Spleen (tissue), 11 donors: ENCODE data around the gene HDAC7. TPM values are rescaled to one million over a fixed set of nuclear protein-coding genes. Genes with fewer than 3 reads are reported as not detected.

Source experiments
- DNase-seq: peaks from one replicate; pipeline ENCODE4 v3.0.0-alpha.2; 2020
- H3K27ac ChIP-seq, 8 donors: fragments of 200-600 bp; sonication (generic) in 7 of 8; 1 replicate in 4 of 8; 2 replicates in 4 of 8; pipeline versions ENCODE4 v1.5.0 to v1.8.0; 2016 to 2021; ENCODE audit warnings: inconsistent platforms in 4 of 8, mild to moderate bottlenecking in 4 of 8, moderate library complexity in 1 of 8
- H3K27me3 ChIP-seq, 7 donors: fragments of 200-600 bp; sonication (generic) in 6 of 7; replicated peaks in 1 of 7; 1 replicate in 4 of 7; 2 replicates in 3 of 7; pipeline versions ENCODE4 v1.5.0 to v1.8.0; 2016 to 2021; ENCODE audit warnings: inconsistent platforms in 3 of 7, mild to moderate bottlenecking in 1 of 7
- H3K36me3 ChIP-seq, 6 donors: fragments of 200-600 bp; sonication (generic) in 5 of 6; 1 replicate in 4 of 6; 2 replicates in 2 of 6; pipeline versions ENCODE4 v1.5.0 to v1.8.0; 2016 to 2021; ENCODE audit warnings: inconsistent platforms in 2 of 6
- H3K4me1 ChIP-seq, 6 donors: fragments of 200-600 bp; sonication (generic) in 5 of 6; 1 replicate in 3 of 6; 2 replicates in 3 of 6; pipeline versions ENCODE4 v1.5.0 to v1.8.0; 2016 to 2021; ENCODE audit warnings: inconsistent platforms in 3 of 6
- H3K4me3 ChIP-seq, 8 donors: fragments of 200-600 bp; sonication (generic) in 7 of 8; 1 replicate in 4 of 8; 2 replicates in 4 of 8; pipeline versions ENCODE4 v1.5.0 to v1.8.0; 2016 to 2021; ENCODE audit warnings: inconsistent platforms in 4 of 8, mild to moderate bottlenecking in 4 of 8, moderate library complexity in 2 of 8
- H3K9me3 ChIP-seq, 8 donors: fragments of 200-600 bp; sonication (generic) in 7 of 8; 1 replicate in 4 of 8; 2 replicates in 4 of 8; pipeline versions ENCODE4 v1.5.0 to v1.8.0; 2016 to 2021; ENCODE audit warnings: inconsistent platforms in 4 of 8
- POLR2A ChIP-seq, 3 donors: fragments of 450-650 bp; IDR thresholded peaks; one replicate each; pipeline ENCODE4 v1.5.1; 2017; ENCODE audit warnings: antibody characterized with exemption in 3 of 3, mild to moderate bottlenecking in 1 of 3
- POLR2AphosphoS5 ChIP-seq, 3 donors: sonication (generic); formaldehyde crosslinking; IDR thresholded peaks; one replicate each; pipeline ENCODE4 v1.5.1; 2017; ENCODE audit warnings: antibody characterized with exemption in 3 of 3
- WGBS, 5 donors: extraction: QIAGEN DNeasy Blood & Tissue Kit in 3 of 5; methylation state at CpG; one replicate each; pipeline versions ENCODE4 v1.1.5 to v1.1.7; 2013 to 2018; 5-methylcytosine and 5-hydroxymethylcytosine counted together
- intact Hi-C: fragments of 100-400 bp; cut with DNase I; formaldehyde crosslinking; loops from one replicate; pipeline ENCODE4 v1.15.0; 2023; ENCODE audit warnings: low total_unique reads
- polyA plus RNA-seq, 3 donors: library from polyadenylated mRNA; stranded (reverse); fragments of 200-250 nt; gene quantifications; one replicate each; pipeline ENCODE4 v1.2.1, GENCODE V29; 2013
- total RNA-seq, 7 donors: library from RNA; depleted of rRNA in 3 of 7; stranded (reverse); fragments of >200 nt in 3 of 7; fragmentation: NEBNext Ultra II Directional in 4 of 7; extraction: Animal tissue kit (Norgen Biotek cat#: 25700) in 4 of 7; gene quantifications; one replicate each; pipeline versions ENCODE4 v1.1.0 to v1.2.1, GENCODE V29; 2016 to 2021
- TF ChIP-seq, protein P1 (sequence below), 11 experiments: fragments of 200-600 bp in 7 of 11; fragments of 450-650 bp in 4 of 11; sonication (generic) in 4 of 11; IDR thresholded peaks in 8 of 11; conservative IDR thresholded peaks in 3 of 11; 1 replicate in 7 of 11; 2 replicates in 4 of 11; pipeline versions ENCODE4 v1.4.0 to v1.8.0; 2016 to 2021; ENCODE audit warnings: antibody characterized with exemption in 11 of 11, inconsistent platforms in 4 of 11, mild to moderate bottlenecking in 1 of 11
- donor health status: healthy with polysubstance abuse.
- donor health status: DM: no; HTN: no; CAD: no; lungs with moderate emphysema.
- donor health status: DM: no; HTN: no; CAD: no.
- donor health status: Bipolar disorder and iron deficiency.
- donor health status: healthy.
- donor health status: DM: no; HTN: no; CAD: no.
- donor health status: DM: yes; HTN: yes; CAD: no.

Gene HDAC7
- total and polyA plus RNA-seq, 10 donors, result 39.6 to 158 (median 101) TPM

DNA sequence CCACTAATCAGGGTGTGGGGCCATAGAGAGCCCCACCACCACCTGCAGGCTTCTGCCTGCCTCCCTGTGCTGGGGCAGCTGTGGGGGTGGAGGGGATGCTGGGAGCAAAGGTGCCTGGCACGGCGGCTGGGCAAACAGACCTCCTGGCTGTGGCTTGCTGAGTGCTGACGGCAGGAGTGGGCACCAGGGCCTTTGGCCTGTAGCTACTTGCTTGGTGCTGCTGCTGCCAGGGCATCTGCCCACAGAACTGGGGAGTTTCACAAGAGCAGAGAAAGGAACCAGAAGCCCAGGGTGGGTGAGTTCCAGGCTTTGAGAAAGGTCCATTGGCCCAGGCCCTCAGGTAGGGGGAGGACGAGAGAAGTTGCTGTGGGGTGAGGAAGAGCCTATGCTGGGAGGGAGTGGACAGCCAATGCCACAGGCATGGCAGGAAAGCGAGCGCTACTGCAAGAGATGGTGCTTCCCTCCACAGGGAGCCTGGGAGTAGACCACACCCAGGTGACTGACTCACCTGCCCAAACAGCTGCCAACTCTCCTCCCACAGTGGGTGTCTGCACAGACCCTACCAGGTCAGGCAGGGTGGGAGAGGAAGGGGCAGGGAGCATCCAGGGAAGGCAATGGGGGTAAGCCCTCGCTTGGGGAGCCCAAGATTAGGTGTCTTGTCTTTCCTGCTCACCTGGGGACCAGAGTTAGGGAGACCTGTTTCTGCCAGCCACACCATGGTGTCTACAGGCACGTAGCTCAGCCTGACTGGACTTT is 39.0 kb upstream of the HDAC7 start:
- TF ChIP-seq POLR2A (IDR thresholded peaks at IDR 0.05) (no peak), POLR2AphosphoS5 (IDR thresholded peaks at IDR 0.05) (no peak)
- TF ChIP-seq, protein P1, sequence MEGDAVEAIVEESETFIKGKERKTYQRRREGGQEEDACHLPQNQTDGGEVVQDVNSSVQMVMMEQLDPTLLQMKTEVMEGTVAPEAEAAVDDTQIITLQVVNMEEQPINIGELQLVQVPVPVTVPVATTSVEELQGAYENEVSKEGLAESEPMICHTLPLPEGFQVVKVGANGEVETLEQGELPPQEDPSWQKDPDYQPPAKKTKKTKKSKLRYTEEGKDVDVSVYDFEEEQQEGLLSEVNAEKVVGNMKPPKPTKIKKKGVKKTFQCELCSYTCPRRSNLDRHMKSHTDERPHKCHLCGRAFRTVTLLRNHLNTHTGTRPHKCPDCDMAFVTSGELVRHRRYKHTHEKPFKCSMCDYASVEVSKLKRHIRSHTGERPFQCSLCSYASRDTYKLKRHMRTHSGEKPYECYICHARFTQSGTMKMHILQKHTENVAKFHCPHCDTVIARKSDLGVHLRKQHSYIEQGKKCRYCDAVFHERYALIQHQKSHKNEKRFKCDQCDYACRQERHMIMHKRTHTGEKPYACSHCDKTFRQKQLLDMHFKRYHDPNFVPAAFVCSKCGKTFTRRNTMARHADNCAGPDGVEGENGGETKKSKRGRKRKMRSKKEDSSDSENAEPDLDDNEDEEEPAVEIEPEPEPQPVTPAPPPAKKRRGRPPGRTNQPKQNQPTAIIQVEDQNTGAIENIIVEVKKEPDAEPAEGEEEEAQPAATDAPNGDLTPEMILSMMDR (IDR thresholded peaks at IDR 0.05 in 8 of 11, conservative IDR thresholded peaks at IDR 0.05 in 3 of 11), result no peak
- Histone ChIP-seq H3K4me1 (no peaks in the 10 kb centered on the region), H3K36me3 (peaks cover 0 to 52% (median 3%) of the 10 kb centered on the region in 6 donors), H3K9me3 (no peaks in the 10 kb centered on the region), H3K27me3 (no peaks in the 10 kb centered on the region), H3K27ac (no peak overlapping the region), H3K4me3 (no peak overlapping the region)
- intact Hi-C loops, result no loop called here
- DNase-seq, result no peak
- WGBS, 5 donors, result 92 to 96% (median 93%) methylated on average over 8 of the region's 8 CpGs

DNA sequence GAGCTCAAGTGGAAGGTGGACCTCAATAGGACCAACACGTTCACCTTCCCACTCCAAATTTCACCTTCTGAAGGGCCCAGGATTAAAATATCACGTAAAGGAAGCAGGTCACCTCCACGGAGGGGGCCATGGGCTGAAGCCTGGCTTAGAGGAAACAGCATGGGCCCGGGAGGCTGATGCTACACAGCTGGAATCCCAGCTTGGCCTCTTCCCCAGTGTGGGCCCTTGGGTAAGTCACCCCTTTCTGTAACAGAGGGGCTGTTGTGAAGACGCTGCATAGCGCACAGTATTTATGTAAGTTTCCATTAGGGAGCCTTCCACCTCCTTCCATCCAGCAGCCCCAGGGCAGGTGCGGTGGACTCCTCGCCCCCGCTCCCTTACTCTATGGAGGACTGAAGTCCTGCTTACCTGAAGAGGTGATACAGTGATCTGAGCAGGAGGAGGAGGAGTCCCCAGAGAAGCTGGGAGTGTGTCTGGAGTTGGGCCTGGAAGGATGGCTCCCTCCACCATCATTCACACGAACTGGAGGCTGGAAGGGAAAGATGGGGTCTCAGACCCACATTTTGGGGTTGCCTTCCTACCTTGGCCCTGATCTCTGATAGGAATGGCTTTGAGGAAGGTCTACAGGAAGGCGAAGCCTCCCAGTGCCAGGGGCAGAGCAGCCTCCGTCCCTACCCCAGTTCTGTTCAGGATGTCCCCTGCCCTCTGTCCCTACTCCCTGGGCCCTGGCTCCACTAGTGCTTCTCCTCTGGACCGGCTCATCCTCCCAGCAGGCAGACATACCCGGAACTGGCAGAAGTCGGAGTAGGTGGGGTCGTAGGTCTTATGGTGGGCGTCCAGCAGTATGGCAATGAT is 37.2 kb upstream of the HDAC7 start:
- TF ChIP-seq POLR2AphosphoS5 (IDR thresholded peaks at IDR 0.05), result no peak
- TF ChIP-seq POLR2A (IDR thresholded peaks at IDR 0.05), result no peak
- TF ChIP-seq, protein P1 (IDR thresholded peaks at IDR 0.05 in 8 of 11, conservative IDR thresholded peaks at IDR 0.05 in 3 of 11), result no peak
- no peak for DNase-seq
- H3K36me3 ChIP-seq, result peaks cover 0 to 56% (median 3%) of the 10 kb centered on the region in 6 donors

GRCh38 chr12:47856094-47856493 is 36.4 kb upstream of the HDAC7 start:
- Histone ChIP-seq H3K4me1 (no peaks in the 10 kb centered on the region), H3K4me3 (no peak overlapping the region), H3K9me3 (no peaks in the 10 kb centered on the region), H3K36me3 (peaks cover 0 to 64% (median 3%) of the 10 kb centered on the region in 6 donors), H3K27ac (no peak overlapping the region), H3K27me3 (no peaks in the 10 kb centered on the region)
- intact Hi-C loops, result no loop called here
- 86 to 96% (median 92%) methylated on average over 1 of the region's 1 CpG for WGBS, 5 donors
- TF ChIP-seq POLR2AphosphoS5 (IDR thresholded peaks at IDR 0.05), result no peak
- TF ChIP-seq POLR2A (IDR thresholded peaks at IDR 0.05), result no peak
- TF ChIP-seq, protein P1 (IDR thresholded peaks at IDR 0.05 in 8 of 11, conservative IDR thresholded peaks at IDR 0.05 in 3 of 11), result no peak
- DNase-seq, result no peak

More for the DNA sequence above, 37.2 kb upstream of the HDAC7 start:
- no peak overlapping the region for H3K27ac ChIP-seq
- H3K4me1 ChIP-seq, result no peaks in the 10 kb centered on the region
- no peaks in the 10 kb centered on the region for H3K27me3 ChIP-seq
- no peaks in the 10 kb centered on the region for H3K9me3 ChIP-seq
- H3K4me3 ChIP-seq, result no peak overlapping the region
- intact Hi-C loops, result no loop called here
- 89 to 98% (median 91%) methylated on average over 9 to 17 of the region's 17 CpGs for WGBS, 5 donors

GRCh38 chr12:47855502-47855901 is 35.8 kb upstream of the HDAC7 start:
- H3K27me3 ChIP-seq, result no peaks in the 10 kb centered on the region
- intact Hi-C loops, result no loop called here
- H3K4me1 ChIP-seq, result no peaks in the 10 kb centered on the region
- no peak for TF ChIP-seq POLR2AphosphoS5 (IDR thresholded peaks at IDR 0.05)
- TF ChIP-seq, protein P1 (IDR thresholded peaks at IDR 0.05 in 8 of 11, conservative IDR thresholded peaks at IDR 0.05 in 3 of 11), result no peak
- TF ChIP-seq POLR2A (IDR thresholded peaks at IDR 0.05), result no peak
- H3K9me3 ChIP-seq, result no peaks in the 10 kb centered on the region
- no peak overlapping the region for H3K27ac ChIP-seq
- no peak for DNase-seq
- no peak overlapping the region for H3K4me3 ChIP-seq
- peaks cover 0 to 64% (median 3%) of the 10 kb centered on the region in 6 donors for H3K36me3 ChIP-seq
- WGBS, 5 donors, result 80 to 88% (median 85%) methylated on average over 2 of the region's 2 CpGs
